Fibroblast of skin of abdomen (primary cell): Measurements from ENCODE around the gene ARHGAP40.

Source experiments
- DNase-seq: peaks from one replicate; pipeline ENCODE4 v3.0.0-alpha.2; 2013

The ARHGAP40 gene

DNA sequence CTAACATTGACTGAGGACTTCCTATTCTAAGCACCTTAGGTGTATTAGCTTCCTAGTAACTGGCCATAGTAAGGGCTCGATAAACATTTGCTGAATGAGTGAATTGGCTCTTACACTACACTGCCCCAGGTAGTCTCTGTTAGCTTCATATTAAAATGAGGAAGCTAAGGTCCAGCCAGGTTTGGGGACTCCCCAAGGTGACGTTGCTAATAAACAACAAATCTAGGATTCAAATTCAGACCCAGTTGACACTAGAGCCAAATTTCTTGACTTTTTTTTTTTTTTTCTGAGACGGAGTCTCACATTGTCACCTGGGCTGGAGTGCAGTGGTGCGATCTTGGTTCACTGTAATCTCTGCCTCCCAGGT is 16.2 kb downstream of the ARHGAP40 start:
- DNase-seq = no peak

DNA sequence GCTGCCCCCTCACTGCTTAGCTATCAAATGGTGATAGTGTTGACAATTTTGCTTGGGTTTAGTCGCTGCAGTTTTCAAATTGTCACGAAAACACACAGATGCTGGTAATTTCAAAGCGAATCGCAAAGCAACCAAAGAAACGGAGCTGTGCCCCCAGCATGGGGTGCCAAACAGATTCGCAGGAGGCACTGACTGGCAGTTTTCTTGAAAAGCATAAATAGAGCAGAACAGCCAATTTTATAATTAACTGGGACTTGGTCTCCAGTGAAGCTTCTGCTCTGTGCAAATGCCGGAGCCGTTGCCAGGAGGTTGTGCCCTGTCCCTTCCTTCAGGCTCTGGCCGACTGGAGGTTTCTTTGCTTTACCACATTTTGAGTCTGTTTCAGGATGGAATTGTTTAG is 18.8 kb downstream of the ARHGAP40 start:
- no peak for DNase-seq

DNA sequence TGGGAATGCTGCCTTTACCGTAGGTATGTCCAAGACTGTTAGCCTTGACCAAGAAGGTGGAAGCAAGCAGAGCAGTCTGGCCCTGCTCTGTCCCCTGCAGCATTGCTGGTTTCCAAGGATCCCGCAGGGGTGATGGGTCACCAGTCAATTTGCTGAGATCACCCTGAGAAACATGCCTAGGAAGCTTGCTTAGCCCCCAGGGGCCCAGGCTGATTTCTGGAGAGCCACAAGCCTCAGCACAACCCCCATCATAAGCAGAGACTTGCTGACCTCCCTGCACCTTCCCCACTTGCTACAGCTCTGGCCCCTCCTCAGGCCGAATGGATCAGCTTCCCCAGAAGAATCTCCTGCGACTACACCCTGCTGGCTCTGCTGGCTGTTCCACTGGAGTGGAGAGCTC is 21.5 kb downstream of the ARHGAP40 start:
- no peak for DNase-seq

DNA sequence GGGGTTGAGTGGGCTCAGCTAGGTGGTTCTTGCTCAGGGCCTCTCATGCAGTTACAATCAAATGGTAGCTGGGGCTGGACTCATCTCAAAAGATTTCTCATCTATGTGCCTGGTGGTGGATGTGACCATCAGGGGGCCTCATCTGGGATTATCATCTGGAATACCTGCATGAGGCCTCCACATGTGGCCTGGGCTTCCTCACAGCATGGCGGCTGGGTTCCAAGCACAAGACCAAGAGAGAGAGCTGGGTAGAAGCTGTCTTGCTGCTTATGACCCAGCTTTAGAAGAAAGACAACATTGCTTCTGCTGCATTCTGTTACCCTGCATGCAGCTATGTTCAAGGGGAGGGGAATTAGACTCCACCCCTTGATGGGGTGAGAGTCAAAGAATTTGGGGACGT is 22.5 kb downstream of the ARHGAP40 start:
- DNase-seq = no peak

DNA sequence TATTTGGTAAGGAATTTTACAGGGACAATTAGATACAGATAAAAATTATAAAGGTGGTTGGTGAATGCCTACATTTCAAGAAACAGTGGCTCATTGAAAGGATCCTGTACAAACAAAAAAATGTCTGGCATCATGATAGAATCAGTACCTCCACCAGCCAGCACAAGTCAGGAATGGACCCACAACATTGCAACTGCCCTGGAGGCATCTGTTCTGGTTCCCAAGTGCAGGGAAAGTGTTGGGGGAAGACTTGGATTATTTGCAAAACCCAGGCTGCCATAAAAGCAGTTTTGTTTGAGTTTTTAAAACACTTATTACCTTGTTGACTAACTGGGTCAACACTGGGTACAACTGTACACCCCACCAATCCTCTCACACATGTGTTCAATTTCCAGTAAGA is 24.3 kb downstream of the ARHGAP40 start:
- DNase-seq = no peak

DNA sequence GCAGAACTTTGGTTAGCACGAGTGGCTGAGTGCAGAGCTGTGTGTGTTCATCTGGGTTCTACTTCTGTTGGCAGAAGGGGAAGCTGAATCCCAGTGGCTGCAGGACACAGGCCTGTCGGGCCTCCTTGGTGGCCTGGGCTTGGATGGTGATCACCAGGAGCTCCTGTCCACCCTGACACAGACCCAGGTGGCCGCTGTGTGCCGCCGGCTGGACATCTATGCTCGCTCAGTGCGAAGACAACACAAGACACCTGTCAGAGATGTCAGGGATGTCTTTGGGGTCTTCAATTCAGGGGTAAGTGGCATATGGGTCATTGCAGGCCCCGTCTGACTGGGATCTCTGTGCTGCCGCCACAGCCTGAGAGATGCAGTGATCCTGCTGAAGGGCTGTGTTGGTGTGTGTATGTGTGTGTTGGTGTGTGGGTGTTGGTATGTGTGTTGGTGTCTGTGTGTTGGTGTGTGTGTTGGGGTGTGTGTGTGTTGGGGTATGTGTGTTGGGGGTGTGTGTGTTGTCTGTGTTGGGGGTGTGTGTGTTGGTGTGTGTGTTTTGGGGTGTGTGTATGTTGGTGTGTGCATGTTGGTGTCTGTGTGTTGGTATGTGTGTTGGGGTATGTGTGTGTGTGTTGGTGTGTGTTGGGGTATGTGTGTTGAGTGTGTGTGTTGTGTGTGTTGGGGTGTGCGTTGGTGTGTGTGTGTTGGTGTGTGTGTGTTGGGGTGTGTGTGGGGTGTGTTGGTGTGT is 25.5 kb downstream of the ARHGAP40 start:
- DNase-seq = no peak

DNA sequence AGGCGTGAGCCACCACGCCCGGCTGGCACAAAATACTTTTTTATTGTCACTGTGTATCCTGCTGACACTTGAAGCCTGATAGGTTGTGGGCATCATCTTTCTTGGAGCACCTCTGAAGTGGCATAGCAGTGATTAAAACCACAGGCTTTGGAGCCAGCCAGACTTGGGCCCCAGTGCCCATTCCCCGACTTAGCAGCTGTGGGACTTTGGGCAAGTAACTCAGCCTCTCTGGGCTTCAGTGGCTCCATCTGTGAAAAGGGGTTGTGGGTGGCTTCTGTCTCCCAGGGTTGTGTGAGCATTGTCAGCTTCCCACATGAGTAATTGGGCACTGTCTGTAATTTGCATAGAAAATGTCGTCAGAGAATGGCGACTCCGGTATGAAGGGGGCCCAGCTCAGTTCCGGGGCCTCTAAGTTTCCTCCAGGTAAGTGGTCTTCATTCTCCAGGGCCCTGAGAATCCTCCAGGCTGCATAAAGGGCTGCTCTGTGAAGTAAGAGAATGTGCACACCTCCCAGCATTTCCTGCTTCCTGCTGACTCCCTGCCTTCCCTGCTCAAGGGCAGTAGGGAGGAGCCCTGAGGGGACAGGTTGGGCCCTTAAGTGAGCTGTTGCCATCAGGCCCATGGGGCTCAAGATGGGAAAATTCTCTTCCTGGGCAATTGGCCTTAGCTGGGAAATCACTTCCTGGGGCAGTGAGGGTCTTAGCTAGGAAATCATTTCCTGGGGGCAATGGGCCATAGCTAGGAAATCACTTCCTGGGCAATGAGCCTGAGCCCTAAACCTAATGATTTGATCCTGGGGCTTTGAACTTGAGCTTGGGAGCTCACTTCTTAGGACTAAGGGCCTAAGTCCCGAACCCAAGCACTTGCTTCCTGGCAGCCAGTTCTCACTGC is 27.2 kb downstream of the ARHGAP40 start:
- DNase-seq = no peak

DNA sequence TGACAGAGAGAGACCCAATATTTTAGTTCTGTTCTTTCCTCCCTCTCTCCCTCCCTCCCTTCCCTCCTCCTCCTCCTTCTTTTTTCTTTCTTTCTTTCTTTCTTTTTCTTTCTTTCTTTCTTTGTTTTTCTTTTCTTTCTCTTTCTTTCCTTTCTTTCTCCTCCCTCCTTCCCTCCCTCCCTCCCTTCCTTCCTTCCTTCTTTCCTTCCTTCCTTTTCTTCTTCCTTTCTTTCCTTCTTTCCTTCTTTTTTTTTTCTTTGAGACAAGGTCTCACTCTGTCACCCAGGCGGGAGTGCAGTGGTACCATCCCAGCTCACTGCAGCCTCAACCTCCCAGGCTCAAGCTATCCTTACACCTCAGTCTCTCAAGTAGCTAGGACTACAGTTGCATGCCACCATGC is 28.4 kb downstream of the ARHGAP40 start:
- no peak for DNase-seq

DNA sequence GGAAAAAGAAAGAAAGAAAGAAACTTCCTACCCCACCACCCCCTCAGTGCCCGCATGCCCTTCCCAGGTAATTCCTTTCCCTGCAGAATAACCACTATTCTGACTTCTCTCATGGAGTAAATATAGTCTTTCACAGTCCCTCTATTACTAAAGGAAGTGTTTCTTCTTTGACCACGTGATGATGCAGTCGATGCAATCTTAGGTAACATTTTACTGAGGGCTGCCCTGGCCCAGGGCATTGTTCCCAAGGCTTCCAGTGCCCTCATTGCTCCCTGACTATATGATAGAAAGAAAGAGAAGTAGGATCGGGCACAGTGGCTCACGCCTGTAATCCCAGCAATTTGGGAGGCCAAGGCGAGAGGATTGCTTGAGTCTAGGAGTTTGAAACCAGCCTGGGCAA is 29.1 kb downstream of the ARHGAP40 start:
- DNase-seq = no peak

DNA sequence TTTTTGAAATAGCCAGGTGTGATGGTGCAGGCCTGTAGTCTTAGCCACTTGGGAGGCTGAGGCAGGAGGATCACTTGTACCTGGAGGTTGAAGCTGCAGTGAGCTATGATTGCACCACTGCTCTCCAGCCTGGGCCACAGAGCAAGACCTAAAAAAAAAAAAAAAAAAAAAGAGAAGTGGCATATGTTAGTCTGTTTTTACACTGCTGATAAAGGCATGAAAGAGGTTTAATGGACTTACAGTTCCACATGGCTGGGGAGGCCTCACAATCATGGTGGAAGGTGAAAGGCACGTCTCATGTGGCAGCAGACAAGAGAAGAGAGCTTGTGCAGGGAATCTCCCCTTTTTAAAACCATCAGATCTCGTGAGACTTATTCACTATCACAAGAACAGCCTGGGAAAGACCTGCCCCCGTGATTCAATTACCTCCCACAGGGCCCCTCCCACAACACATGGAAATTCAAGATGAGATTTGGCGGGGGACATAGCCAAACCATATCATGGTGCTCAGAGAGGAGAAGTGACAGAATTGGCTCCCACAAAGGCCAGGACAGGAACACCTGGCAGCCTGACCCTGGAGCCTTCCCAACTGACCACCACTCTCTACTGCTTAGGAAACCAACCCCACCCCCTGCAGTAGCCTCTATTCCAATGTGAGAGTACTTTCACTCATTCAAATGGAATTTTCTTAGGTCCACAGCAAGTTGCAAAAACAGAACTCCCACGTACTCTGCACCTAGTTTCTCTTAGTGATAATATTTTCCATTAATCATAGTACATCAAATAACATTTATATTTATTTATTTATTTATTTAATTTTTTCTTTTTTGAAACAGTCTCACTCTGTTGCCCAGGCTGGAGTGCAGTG is 29.8 kb downstream of the ARHGAP40 start:
- DNase-seq = no peak

DNA sequence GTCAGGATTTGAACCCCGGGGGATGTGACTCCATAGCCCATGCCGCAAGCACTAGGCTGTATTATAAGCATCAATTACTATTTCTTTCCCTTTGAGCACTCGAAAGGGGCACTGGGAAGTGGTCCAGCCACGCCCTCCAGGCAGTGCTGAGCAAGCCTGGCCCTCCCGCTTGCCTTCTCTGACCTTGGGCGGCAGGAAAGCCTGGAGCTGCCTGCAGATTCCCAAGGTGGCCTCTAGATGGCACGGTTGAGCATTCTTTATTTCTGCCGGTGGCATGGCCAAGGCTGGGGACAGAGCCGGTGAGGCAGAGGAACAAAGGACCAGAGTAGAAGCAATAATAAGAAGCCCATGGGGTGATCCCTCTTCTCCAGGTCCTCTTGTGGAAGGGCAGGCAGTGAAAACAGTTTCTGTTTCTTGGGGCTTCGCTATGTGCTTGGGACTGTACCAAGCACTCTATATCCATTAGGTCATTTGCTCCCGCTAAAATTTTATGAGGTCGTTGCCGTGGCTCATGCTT is 32.0 kb downstream of the ARHGAP40 start:
- peak; percentile 23 for DNase-seq

DNA sequence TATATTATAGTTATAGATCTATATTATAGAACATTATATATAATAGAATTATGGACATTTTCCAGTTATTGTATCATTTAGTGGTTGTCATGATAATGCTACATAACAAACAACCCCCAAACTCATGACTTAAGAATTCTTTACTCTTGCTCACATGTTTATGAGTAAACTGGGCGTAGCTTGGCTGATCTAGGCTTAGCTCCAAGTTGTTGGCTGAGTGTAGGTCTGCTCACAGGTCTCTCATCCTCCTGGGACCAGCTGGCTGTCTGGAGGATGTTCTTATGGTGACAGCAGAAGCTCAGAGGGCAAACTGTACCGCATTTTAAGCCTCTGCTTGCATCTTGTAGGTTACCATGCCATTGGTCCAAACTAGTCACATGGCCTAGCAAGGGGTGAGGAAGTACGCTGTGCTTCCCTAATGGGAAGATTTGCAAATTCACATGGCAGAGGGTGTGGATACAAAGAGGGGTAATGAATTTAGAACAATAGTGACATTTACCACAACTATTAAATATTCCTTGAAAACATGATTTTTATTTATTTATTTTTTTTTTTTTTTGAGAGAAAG is 34.2 kb downstream of the ARHGAP40 start:
- no peak for DNase-seq

DNA sequence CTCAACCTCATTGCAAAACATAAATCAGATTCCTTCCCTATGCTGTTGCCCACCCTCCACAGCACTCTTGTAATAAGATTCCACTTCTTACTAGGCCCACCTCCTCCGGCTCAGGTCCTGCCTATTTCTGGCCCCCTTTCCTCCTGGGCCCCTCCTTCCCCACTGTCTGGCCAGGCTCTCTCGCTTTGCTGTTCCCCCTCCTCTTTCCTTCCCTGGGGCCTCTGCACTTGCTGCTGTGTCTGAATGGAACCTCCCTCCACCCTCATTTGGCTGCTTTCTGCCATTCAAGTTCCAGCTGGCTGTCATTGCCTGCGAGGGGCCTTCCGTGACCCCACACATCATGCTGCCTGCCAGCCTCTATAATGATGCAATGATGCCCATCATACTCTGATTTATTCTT is 38.9 kb downstream of the ARHGAP40 start:
- DNase-seq = no peak

DNA sequence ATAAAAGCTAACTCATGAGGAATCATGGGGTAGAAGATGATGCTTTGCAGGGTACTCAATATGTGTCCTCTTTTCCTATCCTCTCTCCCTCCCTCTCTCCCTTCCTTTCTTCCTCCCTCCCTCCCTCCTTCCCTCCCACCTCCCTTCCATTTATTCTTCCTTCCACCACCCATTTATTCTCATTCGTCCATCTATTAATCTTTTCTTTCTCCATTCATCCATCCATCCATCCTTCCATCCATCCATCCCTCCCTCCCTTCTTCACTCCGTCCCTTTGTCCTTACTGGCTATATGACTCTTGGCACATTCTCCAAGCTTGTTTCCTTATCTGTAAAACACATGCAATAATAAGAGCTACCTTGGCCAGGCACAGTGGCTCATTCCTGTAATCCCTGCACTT is 40.9 kb downstream of the ARHGAP40 start:
- no peak for DNase-seq

DNA sequence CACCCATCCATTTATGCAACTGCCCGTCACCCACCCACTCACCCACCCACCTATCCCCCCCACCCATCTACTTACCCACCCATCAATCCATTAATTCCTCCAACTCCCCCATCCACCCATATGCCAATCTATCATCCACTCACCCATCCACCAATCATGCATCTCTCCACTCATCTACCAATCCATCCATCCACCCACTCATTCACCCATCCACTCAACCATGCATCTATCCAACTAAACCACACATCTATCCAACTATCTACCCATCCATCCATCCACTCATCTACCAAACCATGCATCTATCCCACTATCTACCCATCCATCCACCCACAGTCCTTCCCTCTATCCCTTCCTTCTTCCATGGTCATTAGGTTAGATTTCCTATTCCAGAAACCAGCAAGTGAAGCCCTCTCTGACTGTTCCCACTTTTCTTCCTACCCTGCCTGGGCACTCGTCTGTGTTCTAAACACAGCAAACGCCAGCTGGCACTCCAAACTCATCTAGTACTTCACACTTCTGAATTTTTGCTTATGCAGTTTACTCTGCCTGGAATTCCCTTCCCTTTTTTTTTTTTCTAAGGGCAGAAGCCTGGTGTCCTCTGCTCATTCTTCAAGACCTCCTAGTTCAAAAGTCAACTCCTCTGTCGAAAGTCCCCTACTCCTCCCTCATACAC is 43.1 kb downstream of the ARHGAP40 start:
- no peak for DNase-seq

DNA sequence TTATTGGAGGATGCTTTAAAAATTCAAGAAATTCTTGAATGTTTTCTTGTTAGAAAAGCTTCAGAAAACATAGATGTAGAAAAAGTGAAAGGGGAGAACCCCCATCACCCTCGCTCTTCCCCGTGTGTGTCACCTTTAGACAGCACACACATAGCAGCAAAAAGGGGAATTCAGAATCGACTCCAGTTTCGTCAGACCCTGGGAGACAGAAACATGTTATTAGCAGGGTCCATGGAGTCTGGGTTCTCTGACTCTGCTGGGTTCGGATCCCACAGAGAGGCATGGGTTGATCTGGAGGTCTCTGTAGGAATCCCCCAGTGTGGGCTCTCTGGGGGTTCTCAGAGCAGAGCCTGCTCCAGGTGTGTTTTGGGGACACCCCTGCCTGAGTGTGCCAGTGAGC is 43.7 kb downstream of the ARHGAP40 start:
- no peak for DNase-seq

DNA sequence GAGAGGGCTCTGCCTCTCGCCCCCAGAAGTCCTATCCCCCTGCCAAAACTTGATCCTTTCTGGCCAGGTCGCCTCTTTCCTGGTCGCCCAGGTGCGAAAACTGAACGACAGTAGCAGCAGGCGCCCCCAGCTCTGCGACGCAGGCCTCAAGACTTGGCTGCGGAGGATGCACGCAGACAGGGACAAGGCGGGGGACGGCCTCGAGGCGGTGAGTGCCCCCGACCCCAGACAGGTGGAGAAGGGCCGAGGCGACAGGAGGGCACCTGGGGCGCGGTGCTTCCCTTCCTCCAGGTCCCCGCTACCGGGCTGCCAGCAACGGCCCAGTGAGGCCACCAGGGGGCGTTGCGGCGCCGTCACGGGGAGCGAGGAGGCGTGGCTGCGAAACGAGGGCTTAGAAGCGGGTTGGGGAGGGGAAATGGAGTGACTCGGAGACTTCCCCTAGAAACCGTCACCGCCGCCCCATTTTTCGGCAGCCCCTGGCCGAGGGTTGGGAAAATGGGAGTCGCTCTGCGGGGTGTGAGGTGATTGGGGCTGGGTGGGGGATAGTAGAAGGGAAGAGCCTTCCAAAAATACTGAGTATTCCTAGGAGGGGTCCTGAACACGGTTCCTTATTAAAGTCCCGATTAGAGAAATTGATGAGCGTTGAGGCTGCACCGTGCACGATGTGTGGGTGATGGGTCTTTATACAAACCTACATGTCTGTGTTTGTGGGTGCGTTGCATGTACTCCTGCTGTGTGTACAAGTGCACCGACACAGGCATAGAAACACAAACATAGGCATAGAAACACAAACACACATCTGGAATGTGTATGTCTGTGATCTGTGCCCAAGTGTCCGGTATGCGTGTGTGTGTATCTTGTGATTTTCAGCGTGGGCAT is 44.6 kb downstream of the ARHGAP40 start:
- peak; percentile 55 for DNase-seq

DNA sequence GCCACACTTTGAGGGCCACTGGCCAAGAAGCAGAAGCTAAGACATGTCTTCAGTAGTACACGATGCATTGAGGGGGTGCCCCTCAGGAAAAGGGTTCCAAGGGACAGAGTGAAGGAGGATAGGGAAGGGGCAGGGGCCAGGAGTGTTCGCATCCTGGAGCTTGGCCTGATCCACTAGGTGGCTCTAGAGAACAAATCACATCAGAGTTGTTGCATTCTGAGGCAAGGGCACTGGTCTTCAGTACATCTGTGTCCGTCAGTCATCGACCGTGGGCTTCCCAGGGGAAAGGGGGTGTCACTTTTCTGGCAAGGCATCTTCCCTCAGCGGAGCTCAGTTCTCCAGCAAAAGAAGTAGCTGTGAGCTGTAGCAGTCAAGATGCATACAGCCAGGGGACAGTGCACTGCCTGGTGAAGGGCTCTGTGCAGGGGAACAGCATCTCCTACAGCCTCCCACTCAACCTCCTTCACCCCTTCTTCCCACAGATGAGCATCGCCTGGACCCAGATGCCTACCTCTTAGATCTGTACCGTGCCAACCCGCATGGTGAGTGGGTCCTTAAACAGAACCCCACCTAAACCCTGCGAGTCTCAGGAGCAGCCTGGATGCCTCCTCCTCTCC is 47.8 kb downstream of the ARHGAP40 start:
- DNase-seq = no peak

DNA sequence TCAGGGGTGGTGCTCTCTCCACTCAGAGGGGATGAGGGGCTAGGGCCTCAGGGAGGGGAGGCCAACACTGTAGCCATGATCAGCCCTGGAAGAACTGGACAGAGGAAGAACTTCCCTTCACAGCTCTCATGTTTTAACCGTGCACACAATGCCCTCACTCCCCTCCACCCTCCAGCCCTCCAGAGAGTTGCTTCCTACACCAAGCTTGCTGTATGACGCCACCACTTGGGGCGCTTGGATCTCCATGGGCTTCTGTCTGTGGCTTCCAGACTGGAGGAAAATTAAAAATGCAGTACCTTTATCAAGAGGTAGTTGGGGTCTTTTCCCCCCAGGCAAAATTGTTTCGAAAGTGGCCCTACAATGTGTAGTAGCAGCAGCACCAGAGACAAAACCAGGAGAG is 48.4 kb downstream of the ARHGAP40 start:
- no peak for DNase-seq

DNA sequence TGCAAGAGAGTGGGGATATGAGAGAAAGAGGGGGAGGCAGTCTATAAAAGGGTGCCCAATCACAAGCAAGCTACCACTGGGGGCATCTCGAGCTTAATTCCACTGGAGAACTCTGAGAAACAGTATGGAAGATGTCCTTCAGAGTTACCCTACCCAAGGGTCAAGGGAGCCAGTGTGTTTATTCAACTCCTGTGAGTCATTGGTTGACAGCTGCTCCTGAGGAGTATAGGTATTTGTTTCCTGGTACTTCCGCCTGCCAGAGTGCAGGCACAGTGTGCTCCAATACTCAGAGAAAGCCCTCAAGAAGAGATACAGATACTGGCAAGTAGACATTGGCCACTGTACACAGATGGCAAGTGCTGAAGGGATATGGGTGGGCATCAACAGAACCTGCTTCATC is 49.5 kb downstream of the ARHGAP40 start:
- no peak for DNase-seq
